Measurements from ENCODE around the gene ORAI2. TPM values are rescaled to one million over a fixed set of nuclear protein-coding genes. Genes with fewer than 3 reads are reported as not detected.

Gene ORAI2
- polyA plus RNA-seq, 1 experiment = 41.6 TPM

GRCh38 chr7:102468478-102469350 lies 35.3 kb downstream of the ORAI2 start:
- ChIA-PET POLR2A (no interaction called here), CTCF (no interaction called here)
- no peak overlapping the region for H3K4me3 ChIP-seq (ENCODE audit: low read depth, low read length)
- no peaks in the 10 kb centered on the region for H3K27me3 ChIP-seq (ENCODE audit: control insufficient read depth, insufficient read depth, low read length)
- no peak for DNase-seq (ENCODE audit: low read depth)
- TF ChIP-seq CTCF (IDR thresholded peaks at IDR 0.05; ENCODE audit: insufficient read depth, low read depth, low read length) = no peak
- peaks cover 15% of the 10 kb centered on the region for H3K36me3 ChIP-seq (ENCODE audit: control insufficient read depth, insufficient read depth, low read length)

- DNase-seq (ENCODE audit: low read depth) = no peak
- Histone ChIP-seq H3K27me3 (ENCODE audit: control insufficient read depth, insufficient read depth, low read length) (no peaks in the 10 kb centered on the region), H3K36me3 (ENCODE audit: control insufficient read depth, insufficient read depth, low read length) (peaks cover 16% of the 10 kb centered on the region), H3K4me3 (ENCODE audit: low read depth, low read length) (no peak overlapping the region)
- CTCF ChIA-PET = no interaction called here
- POLR2A ChIA-PET = no interaction called here
- TF ChIP-seq CTCF (IDR thresholded peaks at IDR 0.05; ENCODE audit: insufficient read depth, low read depth, low read length) = no peak
Observed at GRCh38 chr7:102469351-102469971, 36.1 kb downstream of the ORAI2 start.

GRCh38 chr7:102469972-102470825 lies 36.8 kb downstream of the ORAI2 start:
- no peak for DNase-seq (ENCODE audit: low read depth)
- Histone ChIP-seq H3K4me3 (ENCODE audit: low read depth, low read length) (no peak overlapping the region), H3K27me3 (ENCODE audit: control insufficient read depth, insufficient read depth, low read length) (no peaks in the 10 kb centered on the region), H3K36me3 (ENCODE audit: control insufficient read depth, insufficient read depth, low read length) (peaks cover 16% of the 10 kb centered on the region)
- ChIA-PET POLR2A (no interaction called here), CTCF (no interaction called here)
- TF ChIP-seq CTCF (IDR thresholded peaks at IDR 0.05; ENCODE audit: insufficient read depth, low read depth, low read length) = no peak

- Histone ChIP-seq H3K4me3 (ENCODE audit: low read depth, low read length) (no peak overlapping the region), H3K27me3 (ENCODE audit: control insufficient read depth, insufficient read depth, low read length) (no peaks in the 10 kb centered on the region), H3K36me3 (ENCODE audit: control insufficient read depth, insufficient read depth, low read length) (peaks cover 16% of the 10 kb centered on the region)
- POLR2A ChIA-PET = no interaction called here
- no peak for DNase-seq (ENCODE audit: low read depth)
- no peak for TF ChIP-seq CTCF (IDR thresholded peaks at IDR 0.05; ENCODE audit: insufficient read depth, low read depth, low read length)
- CTCF ChIA-PET = interaction anchor here (0.6 kb wide), 1 partner anchor 20 kb away, joined by 3 read pairs; no protein-coding TSS in a partner anchor
Observed at GRCh38 chr7:102471791-102472125, 38.4 kb downstream of the ORAI2 start.

All from BJ (cell line).